ENCODE results near the gene LTO1.

The LTO1 gene

DNA sequence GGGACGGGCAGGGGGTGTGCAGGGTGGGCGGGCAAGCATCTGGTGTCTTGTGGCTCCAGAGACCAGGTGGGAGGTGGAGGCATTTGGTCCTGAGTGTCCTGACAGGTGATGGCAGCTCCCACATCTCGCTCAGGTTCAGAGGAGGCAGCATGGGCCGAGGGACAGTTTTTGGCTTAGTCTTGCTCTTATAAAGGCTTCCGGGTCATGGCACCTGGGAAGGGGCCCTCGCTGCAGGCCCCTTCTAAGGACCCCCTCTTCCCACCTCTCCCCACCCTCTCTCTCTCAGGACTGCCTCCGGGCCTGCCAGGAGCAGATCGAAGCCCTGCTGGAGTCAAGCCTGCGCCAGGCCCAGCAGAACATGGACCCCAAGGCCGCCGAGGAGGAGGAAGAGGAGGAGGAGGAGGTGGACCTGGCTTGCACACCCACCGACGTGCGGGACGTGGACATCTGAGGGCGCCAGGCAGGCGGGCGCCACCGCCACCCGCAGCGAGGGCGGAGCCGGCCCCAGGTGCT lies 24.3 kb downstream of the LTO1 start:
- TF ChIP-seq, protein P1, sequence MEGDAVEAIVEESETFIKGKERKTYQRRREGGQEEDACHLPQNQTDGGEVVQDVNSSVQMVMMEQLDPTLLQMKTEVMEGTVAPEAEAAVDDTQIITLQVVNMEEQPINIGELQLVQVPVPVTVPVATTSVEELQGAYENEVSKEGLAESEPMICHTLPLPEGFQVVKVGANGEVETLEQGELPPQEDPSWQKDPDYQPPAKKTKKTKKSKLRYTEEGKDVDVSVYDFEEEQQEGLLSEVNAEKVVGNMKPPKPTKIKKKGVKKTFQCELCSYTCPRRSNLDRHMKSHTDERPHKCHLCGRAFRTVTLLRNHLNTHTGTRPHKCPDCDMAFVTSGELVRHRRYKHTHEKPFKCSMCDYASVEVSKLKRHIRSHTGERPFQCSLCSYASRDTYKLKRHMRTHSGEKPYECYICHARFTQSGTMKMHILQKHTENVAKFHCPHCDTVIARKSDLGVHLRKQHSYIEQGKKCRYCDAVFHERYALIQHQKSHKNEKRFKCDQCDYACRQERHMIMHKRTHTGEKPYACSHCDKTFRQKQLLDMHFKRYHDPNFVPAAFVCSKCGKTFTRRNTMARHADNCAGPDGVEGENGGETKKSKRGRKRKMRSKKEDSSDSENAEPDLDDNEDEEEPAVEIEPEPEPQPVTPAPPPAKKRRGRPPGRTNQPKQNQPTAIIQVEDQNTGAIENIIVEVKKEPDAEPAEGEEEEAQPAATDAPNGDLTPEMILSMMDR (IDR thresholded peaks at IDR 0.05; ENCODE audit: low read depth, low read length, missing control alignments) = no peak
- H3K4me3 ChIP-seq (ENCODE audit: low read depth, low read length) = no peak overlapping the region
- no peak for DNase-seq (ENCODE audit: low read depth)
- in situ Hi-C loops (cut with HindIII; ENCODE audit: low sequenced_read_pairs) = loop anchor here (5.0 kb wide), 1 partner anchor 559 kb away; no protein-coding TSS in a partner anchor

DNA sequence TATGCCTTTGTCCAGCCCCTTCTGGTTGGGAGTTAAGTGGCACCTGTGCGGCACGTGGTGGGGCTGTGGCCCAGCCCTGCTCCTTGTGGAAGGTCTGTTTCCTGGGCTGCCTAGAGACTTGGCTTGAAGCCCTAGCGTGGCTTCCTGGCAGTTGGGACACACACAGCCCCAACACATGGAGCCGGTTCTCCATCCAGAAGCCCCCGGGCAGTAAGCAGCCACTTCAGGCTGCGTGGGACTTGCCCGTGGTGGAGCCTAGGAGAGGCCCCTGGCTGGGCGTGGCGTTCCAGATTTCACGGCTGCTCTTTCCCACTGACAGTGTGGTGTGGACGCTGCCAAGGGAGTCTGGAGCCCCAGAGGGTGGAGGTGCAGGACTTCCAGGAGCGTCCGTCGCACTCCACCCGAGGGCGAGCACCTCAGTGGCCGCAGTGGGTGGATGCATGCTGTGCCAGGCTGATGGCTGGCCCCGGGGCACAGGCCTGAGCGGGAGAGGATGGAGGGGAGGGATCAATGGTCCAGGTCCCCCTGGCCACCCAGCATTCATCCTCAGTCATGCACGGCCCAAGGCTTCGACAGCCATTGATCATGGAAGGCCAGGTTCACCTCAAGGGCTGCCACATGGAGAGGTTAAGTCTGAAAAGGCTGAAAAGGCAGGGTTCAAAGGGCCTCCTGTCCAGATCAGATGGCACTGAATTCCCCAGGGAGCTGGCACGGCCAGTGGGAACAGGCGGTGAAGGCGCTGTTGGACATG lies 24.9 kb downstream of the LTO1 start:
- no peak for DNase-seq (ENCODE audit: low read depth)
- TF ChIP-seq, protein P1 (IDR thresholded peaks at IDR 0.05; ENCODE audit: low read depth, low read length, missing control alignments) = no peak
- in situ Hi-C loops (cut with HindIII; ENCODE audit: low sequenced_read_pairs) = loop anchor here (5.0 kb wide), 1 partner anchor 558 kb away; no protein-coding TSS in a partner anchor

DNA sequence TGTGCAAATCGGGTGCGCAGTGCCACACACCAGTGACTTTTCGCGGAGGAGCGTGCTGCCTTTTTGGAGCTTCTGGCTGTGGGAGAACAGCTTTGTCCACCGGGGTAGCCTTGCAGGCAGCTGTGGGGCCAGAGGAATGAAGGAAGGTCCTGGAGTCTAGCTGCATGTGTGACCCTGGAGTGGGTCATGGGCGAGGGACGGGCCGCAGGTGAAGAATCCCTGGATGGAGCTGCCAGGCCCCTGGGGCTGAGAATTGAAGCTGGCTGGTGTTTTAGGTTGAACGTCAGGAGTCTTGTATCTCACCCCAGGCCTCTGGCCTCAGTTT lies 25.6 kb downstream of the LTO1 start:
- no peak for DNase-seq (ENCODE audit: low read depth)
- in situ Hi-C loops (cut with HindIII; ENCODE audit: low sequenced_read_pairs) = no loop called here
- no peak overlapping the region for H3K4me3 ChIP-seq (ENCODE audit: low read depth, low read length)
- TF ChIP-seq, protein P1 (IDR thresholded peaks at IDR 0.05; ENCODE audit: low read depth, low read length, missing control alignments) = no peak

More for the DNA sequence above, 24.9 kb downstream of the LTO1 start:
- H3K4me3 ChIP-seq (ENCODE audit: low read depth, low read length) = no peak overlapping the region

DNA sequence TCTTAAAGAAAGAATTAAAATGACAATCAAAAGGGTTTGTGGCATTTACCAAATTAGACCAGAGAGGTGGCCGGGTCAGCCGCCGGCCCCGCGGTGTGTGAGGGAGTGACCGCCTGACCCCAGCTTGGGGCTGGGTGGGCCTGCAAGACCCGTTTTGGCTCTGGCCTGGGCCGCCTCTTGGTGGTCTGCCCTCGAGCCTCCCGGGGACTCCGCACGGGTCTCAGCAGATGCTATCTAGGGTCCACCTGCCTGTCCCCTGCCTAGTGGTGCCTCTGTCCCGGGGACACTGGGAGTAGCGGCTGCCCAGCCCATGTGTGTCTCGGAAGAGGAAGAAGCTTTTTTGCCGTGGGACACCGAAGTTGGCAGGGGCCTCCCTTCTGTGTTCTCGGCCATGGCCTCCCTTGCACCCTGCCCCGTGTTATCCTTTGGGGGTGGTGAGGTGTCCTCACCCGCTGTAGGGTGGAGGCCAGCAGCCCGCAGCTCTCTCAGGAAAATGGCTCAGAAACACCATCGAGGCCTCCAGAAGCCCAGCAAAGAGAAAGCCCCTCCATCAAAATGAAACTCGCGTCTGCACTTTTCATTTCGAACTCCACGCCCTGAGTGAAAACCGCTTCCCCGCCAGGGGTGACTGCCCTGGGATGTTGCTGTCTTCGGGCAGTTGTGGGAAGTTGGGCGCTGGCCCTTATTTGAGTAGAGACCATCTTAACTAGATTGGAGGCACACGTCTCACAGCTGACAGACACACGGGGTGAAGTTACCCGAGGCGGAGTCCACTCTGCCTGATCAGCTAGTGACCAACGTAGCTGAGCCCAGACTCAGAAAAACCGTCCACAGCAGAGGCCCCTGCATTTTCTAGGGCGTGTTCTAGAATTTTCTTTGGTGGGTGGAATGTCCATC lies 26.2 kb downstream of the LTO1 start:
- no peak for DNase-seq (ENCODE audit: low read depth)
- TF ChIP-seq, protein P1 (IDR thresholded peaks at IDR 0.05; ENCODE audit: low read depth, low read length, missing control alignments) = no peak
- no peak overlapping the region for H3K4me3 ChIP-seq (ENCODE audit: low read depth, low read length)
- in situ Hi-C loops (cut with HindIII; ENCODE audit: low sequenced_read_pairs) = no loop called here

DNA sequence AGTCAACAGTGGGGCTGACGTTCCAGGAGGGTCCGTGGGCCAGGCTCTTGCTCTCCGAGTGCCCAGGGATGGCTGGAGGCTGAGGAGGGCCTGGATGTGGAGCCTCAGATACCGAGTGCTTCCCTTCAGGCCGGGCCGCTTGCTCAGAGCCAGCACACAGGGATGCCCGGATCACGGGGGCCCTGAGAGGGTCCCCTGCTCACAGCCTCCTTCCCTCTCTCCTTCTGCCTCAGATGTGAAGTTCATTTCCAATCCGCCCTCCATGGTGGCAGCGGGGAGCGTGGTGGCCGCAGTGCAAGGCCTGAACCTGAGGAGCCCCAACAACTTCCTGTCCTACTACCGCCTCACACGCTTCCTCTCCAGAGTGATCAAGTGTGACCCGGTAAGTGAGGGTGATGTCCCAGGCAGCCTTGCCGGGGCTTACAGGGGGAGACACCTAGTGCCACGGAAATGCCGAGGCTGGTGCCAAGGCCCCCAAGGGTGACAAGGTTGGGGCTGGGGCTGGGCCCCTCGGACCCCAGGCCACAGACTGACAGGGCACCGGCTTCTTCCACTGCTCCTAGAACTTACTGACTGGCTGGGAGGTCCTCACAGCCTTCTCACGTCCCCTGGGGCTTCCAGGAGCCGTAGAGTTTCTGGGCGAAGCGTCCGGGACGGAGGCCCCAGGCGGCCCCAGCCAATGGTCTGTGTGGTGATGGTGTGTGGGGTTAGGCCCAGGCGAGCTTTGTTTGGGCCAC lies 27.2 kb downstream of the LTO1 start:
- in situ Hi-C loops (cut with HindIII; ENCODE audit: low sequenced_read_pairs) = no loop called here
- H3K4me3 ChIP-seq (ENCODE audit: low read depth, low read length) = no peak overlapping the region

More for the DNA sequence above, 27.2 kb downstream of the LTO1 start:
- DNase-seq (ENCODE audit: low read depth) = no peak
- TF ChIP-seq, protein P1 (IDR thresholded peaks at IDR 0.05; ENCODE audit: low read depth, low read length, missing control alignments) = no peak
